GM21390 (cell line): Measurements from ENCODE around the gene SCN9A.

Experiments
- ATAC-seq: cut with Tn5 transposase; IDR thresholded peaks from one replicate; pipeline ENCODE4 v1.9.1; 2021; ENCODE audit not compliant: unreplicated experiment

SCN9A gene

DNA sequence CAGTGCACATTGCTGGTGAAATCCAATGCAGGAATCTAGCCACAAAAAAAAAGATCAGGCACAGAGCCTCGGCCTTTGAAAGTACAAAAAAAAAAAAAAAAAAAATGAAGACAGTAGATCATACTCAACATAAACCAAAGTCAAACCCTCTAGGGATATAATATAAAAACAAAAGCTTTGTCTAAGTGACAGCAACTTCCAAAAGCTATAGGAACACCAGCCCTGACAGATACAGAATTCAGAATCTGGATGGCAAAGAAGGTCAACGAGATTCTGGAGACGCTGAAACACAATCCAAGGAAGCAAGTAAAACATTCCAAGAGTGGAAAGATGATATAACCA lies 194.0 kb downstream of the SCN9A start:
- no peak for ATAC-seq

DNA sequence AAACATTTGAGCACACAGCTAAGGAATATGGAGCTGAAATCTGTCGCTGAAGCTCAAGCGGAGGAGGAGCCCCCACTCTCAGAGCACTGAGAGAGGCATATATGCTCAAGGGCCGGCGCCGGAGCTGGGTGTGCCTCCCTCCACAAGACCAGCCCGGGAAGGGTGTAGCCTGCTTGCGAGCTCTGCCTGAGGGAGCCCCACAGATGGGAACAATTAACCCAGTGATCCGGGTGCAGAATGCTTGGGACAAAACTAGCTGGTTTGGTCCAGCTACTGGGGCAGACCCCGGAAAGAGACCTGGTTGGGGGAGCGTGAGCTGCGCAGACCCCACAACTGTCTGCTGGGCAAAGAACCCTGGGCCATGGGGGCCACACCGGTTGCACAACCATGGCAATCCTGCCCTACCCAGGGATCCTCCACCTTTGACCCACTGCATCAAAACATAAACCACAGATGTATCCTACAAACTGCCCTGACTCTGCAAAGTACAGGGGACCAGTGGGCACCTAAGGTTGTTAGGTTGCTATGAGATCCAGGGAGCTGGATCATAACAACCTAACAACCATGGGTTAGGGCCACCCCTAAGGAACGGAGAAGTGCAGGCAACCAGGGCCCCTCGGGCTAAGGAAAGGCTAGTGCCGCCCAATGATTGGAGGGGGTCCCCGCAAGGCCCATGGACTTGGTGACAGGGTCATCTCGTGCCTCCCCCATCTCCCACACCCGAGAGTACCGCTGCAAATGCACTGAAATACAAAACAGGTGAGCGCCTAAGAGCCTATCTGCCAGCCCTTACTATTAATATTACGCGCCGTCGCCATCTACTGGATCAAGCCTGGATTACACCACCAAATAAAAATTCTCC lies 194.6 kb downstream of the SCN9A start:
- peak; percentile 96 for ATAC-seq

DNA sequence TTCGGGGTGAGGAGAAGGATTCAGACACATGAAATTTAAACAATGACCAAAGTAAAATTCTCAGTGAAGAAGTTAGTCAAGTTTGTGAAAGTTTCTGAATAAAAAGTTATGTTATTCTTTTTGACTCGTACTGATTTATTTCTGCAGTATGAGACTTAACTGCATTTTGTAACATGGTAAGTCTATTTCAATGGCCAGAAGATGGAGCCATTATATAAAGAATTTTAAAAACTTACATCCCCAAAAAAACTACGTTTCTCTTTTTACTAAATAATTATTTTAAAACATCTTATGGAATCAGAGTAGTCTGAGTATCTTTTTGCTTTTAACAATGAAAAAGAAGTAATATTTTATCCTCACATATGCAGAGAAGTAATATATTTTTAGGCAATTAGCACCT lies 196.5 kb downstream of the SCN9A start:
- ATAC-seq = no peak

DNA sequence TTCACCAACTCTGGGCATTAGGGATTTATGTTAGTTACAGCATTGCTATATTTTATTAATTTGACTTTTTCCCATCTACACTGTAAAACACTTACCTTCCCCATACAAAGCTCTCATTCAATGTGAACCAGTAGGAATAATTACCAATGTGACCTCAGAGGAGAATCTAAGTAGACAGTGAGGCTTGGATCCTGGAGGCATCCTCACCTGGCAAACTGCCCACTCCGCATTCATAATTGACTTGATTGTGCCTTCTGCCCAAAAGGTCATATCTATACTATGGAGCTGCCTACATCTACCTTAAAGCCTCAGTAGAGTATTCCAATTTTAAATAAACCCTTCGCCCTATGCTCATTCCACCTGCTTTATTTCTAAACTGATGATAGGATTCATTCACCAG lies 202.5 kb downstream of the SCN9A start:
- ATAC-seq = no peak

DNA sequence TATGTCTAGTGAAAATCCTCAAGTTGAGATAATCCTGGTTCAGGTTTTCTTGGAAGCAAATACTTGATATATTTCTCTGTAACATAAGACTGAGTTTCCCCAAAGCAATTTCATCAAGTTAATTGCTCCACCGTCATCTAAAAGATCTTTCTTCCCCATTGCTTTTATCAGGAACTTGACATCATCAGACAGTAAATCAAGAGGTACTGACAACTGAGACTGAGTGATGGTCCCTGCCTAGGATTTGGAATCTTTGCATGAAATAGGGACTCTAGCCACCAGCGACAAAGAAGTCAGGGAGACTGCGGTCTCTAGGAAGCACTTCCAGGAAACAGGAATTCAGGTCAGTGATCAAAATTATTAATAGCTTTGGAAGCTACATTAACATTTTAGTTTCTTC lies 204.5 kb downstream of the SCN9A start:
- ATAC-seq = no peak

DNA sequence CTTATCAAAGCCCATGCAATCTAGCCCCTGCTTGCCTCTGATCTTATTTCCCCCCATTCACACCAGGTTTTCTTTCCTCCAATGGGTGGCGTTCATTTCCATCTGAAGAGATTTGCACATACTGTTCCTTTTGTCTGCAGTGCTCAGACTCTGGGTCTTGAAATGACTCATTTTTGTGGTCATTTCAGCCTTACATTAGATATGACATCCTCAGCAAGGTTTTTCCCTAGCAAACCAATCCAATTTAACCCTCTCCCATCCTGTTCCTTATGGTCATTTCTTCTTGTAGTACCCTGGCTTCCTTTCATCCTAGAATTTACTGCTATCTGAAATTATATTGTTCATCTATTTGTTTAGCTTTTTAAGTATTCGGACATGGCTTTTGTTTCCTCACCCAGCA lies 205.4 kb downstream of the SCN9A start:
- peak; percentile 66 for ATAC-seq

DNA sequence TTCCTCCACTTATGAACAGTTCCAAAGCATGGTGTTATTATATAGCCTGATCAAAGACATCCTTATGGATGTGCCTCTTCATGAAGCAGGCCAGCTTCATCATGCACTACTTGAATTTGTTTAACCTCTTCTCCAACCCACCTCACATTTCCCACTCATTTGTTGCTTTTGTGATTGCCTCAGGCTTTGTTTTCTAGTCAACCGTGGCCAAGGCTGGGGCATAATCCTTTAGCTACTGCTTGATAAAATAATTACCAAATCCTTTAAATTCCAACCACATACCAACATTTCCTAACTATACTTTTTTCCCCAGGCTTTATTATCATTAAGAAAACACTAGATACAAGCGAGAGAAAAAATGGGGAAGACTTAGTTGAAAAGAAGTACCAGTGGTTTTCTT lies 208.3 kb downstream of the SCN9A start:
- ATAC-seq = no peak

DNA sequence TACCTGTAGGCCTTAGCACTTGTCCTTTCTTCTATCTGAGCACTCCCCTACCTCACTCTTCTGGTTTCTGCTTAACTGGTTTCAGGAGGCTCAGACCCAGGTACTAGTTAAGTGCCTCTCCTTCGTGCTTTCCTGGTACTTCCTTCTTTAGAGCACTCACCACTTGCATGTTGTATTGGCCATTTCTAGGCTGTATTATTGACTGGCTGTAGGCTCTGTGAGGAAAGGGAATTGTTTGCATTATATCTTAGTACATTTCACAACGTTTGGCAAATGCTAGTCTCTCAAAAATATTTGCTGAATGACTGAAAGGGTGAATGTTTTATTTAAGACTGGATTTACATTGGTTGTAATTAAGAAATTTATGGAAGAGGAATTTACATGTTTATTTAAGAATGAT lies 212.0 kb downstream of the SCN9A start:
- ATAC-seq = no peak

DNA sequence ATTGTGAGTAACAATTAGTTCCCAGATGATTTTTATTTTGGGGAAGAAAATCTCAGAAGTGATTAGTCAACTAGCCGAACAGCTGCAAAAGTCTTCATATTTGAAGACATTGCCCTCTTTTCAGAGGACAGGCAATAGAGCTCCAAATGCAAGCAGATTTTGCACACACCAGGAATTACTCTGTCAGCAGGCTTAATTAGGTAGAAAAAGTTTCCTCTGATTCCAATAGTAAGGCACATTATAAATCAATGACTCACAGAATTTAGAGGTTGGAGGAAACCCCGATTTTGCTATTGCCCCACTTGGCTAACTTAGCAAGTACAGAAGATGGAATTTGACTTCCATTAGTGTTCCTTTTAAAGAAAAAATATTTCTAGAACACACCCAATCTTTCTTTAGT lies 217.2 kb downstream of the SCN9A start:
- ATAC-seq = no peak

DNA sequence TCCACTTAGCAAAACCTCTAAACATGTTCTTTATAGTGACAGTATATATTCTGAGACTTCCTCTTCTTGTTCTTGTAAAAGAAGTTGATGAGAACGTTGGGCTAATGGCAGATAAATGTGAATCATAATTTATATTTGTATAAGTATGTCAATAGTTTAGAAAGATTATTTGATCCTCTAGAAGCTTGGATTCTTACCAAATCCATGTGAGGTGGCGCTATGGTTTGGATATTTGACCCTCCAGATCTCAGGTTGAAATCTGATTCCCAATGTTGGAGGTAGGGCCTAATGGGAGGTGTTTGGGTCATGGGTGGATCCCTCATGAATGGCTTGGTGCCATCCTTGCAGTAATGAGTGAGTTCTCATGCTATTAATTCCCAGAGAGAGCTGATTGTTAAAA lies 218.2 kb downstream of the SCN9A start:
- no peak for ATAC-seq

DNA sequence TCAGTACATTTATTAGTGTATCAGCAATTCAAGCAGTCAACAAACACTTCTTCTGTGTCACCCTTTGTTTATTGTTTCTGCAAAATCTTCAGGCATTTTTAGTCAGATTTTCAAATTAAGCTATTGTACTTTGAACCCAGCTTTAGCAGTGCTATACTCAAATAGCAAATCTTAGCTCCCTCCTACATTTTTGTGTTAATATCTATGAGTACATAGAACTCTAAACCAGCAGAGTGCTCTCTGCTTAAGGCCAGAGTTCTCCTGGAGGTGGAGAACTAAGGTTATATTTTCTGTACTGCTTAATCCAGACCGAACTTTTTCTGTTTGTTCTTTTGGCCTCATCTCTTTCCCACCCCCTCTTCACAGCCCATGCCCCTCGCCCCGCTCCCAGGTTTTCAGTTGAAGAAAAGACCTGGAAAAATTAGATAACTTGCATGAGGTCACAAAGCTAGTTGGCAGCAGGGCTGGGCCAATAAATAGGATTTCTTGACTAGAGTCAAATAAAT lies 218.7 kb downstream of the SCN9A start:
- ATAC-seq = no peak

DNA sequence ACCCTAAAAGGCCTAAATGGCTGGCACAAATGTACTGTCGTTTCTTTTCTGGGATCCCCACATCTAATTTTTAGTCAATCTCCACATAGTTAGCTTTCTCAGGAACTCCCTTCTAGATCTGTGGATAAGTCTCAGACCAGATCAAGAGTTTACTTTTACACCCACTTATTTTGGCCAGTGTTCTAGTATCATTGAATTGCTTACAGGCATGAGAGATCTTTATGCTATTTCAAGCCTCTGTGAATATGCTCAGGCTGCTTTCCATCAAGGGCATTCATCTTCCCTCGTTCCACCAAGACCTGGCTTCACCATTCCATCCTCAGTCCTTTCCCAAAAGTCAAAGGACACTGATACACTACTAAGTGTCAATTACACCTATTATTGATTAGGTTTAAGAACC lies 220.2 kb downstream of the SCN9A start:
- ATAC-seq = no peak

DNA sequence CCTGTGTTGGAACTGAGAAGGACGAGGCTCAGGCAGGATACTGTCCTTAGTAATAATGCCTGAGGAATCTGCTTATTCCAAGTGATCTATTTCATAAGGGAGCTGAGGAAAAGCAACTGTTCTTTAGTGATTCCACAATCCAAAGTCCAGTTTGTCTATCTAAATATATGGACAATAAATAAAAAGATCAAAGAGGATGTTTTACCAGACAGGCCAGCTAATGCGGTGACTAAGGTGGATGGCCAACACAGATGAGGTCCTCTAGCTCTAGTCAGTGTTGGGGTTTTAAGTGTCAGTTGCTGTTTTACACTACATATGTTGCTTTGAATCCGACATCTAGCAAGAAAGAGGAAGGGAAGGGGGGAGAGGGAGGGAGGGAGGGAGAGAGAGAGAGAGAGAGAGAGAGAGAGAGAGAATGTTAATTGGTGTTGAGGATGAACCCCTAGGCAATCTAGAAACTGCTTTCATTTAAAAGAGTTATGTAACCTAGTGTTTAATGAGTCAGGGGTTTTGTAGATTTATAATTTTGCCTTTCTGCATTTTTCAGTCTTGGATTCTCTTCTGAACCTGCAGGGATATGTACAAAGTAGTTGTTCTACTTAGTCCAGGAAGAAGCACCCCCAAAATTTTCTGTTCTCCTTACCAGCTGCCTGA lies 220.9 kb downstream of the SCN9A start:
- no peak for ATAC-seq

DNA sequence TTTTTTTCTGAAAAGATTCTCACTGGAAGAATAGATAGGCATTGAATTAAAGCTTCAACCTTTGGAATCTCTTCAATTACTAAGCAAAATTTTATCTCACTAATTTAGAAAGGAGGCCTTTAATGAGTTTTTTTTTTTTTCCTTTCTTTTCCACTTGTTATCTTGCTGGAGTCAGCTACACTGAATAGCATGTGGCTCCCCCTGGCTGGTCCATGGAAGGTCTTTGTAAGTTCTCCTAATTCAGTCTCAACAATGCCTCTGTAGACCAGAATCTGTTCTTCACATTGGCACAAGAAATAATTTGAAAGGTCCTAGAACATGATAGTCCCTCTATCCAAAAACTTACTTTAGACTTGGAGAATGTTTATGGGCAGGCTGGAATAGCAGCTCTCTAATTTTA lies 223.7 kb downstream of the SCN9A start:
- ATAC-seq = no peak

DNA sequence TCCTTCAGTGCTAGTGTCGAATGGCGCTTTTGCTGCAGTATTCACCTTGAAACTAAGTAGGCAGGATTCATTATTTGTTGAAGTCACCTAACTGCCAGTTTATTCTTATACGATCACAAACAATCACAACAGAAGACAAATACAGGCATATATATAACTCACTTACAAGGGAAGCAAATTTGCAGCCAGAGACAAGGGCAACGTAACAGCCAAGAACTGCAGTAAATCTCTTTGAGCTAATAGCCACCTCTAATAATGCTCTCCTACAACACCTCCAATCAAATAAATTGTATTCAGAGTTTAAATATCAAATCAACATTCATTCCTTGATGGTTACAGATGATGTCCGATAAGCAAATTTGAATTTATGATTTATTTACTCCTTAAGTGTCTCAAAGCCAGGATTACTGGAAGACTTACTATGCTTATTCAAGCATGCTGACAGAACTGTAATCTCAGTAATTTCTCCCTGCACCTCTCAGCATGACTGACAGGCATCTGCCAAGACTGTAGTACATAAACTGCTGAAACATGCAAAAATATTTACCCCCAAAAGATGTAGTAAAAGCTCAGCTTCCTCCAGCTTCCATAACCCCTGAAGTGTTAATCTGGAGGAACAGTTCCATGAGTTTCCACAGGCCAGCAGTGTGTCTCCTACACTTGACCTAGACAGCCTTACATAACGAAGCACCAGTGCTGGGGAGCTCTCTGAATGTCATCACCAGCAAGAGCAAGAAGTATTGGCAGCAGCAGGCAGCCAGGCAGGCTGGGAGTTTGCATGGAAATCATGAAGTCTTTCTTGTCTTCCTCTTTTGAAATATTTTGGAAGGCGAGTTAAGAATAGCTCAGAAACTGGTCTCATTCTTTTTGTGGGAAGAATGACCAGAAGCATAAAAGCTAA lies 227.0 kb downstream of the SCN9A start:
- no peak for ATAC-seq

DNA sequence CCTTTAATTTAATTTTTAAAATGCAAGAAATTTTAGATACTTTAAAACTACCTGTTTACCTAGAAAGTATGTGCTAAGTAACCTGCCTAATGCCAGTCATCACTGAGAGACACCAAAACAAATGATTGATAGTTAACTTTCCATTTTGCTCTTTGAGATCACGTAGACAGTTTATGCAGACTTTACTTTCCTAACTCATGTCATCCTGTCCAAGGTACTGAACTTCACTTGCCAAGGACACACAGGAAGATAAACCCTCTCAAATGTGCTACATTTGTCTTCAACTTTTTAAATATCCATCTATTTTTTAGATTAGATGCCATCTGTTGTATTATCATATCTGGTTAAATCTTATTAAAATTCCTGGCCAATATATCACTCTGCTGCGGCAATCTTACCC lies 227.9 kb downstream of the SCN9A start:
- ATAC-seq = no peak
